Endometrium (tissue), 2 donors: ENCODE data around the gene RNF113B.

Experiments used
- FAIRE-seq: peaks from 2 replicates; lab custom pipeline; 2012; peaks lifted over from hg19 to GRCh38; lab: Jason Lieb, UNC
- donor health status: control.
- donor health status: control.

RNF113B gene

GRCh38 chr13:98141091-98141490, 36.0 kb downstream of the RNF113B start:
- no peak for FAIRE-seq

- FAIRE-seq, result no peak
Measured at GRCh38 chr13:98134901-98135300, 42.2 kb downstream of the RNF113B start.

GRCh38 chr13:98133946-98134345, 43.1 kb downstream of the RNF113B start:
- no peak for FAIRE-seq

GRCh38 chr13:98129059-98129746, 47.9 kb downstream of the RNF113B start:
- FAIRE-seq, result no peak
